ENCODE data around the gene PDZD4. TPM values are rescaled to one million over a fixed set of nuclear protein-coding genes. Genes with fewer than 3 reads are reported as not detected.

Gene PDZD4
- total and polyA plus RNA-seq, 9 of the 15 experiments (the other 6 are each of a cell fraction or from before 2014, with no cell fraction given), result 0.05 to 0.38 (median 0.07) TPM; not detected in 5

DNA sequence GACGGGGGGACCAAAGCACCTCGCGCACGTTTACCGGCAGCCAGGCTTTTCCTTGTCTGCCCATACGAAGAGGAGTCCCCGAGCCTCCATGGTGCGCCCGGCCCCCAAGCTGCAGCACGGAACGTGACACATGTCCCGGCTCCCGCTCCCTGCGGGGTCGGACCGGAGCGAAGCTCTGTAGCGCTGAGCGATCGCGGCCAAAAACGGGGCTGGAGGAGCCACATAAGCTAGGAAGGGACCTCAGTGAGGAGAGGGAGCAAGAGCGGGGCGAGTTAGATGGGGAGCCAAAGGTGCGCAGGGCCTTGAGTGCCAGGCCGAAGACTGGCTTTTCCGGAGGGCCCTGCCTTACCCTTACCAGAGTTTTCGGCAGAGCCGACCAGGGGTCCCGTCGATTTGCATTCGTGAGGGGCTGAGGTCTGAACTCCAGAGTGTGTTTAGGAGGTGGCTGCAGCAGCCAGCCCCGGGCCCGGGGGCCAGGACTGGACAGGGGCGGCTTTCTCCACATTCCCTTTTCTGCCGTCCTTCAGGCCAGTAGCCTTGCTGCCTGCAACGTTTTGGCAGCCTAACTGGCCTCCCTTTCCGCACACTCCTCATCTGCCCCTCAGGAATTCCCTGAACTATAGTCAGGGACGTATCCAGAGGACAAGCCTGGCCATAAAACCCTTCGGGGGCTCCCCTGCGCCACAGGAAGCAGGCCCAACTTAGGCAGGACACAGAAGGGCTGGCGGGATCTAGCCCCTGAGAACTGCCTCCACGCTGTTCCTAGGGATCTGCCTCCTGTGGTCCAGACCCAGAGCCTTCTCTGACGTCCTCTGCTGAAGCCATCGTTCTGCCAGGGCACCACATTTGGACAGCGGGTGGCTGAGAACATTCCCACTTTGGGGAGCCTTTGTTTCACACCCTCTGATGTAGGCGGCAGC, 35.2 kb downstream of the PDZD4 start:
- ChIA-PET POLR2A (interaction anchor here (0.6 to 1.0 kb wide), 7 partner anchors 11 to 352 kb away, joined by 3 to 5 read pairs (median 3); partner anchors contain the start of gene ARHGAP4), CTCF (ENCODE audit: low intra/inter-chr PET ratio) (no interaction called here)
- FAIRE-seq (no peak), DNase-seq (ENCODE audit: extremely low read depth in 1 of 4, low spot score in 3 of 4) (peak in 3 of 4 experiments; percentile 32 to 61 (median 51)), ATAC-seq (peak; percentile 8)
- Histone ChIP-seq H3K4me2 (ENCODE audit: insufficient read depth, low read length) (peak overlapping the region; percentile 90), H3K9me3 (replicated peaks; ENCODE audit: control insufficient read depth, insufficient read depth, low read depth, low read length) (no peaks in the 10 kb centered on the region), H3K27me3 (ENCODE audit: control insufficient read depth in 2 of 2, insufficient read depth in 2 of 2, low read length in 2 of 2) (no peaks in the 10 kb centered on the region), H3K4me1 (replicated peaks in 1 of 2; ENCODE audit: control insufficient read depth in 2 of 2, insufficient read depth in 2 of 2, low read length in 2 of 2) (peaks cover 33 to 69% of the 10 kb centered on the region in 2 experiments), H3K27ac (ENCODE audit: extremely low read depth, low read depth, low read length) (peak overlapping the region; percentile 96), H3K9me1 (ENCODE audit: control insufficient read depth, insufficient read depth, low read length) (no peaks in the 10 kb centered on the region), H3K36me3 (ENCODE audit: control insufficient read depth, insufficient read depth, low read length) (peaks cover 59% of the 10 kb centered on the region; the same call in 2 of the 3 replicates), H3K79me2 (ENCODE audit: control insufficient read depth, insufficient read depth, low read length) (peaks cover 60% of the 10 kb centered on the region), H4K20me1 (replicated peaks; ENCODE audit: control insufficient read depth, insufficient read depth, low read length) (no peaks in the 10 kb centered on the region; the same call in 1 of the 2 replicates), H2AFZ (ENCODE audit: low read depth, low read length) (0 out of 2 replicates have a peak overlapping the region, but pooled peaks have one; percentile 47), H3K9ac (ENCODE audit: insufficient read depth in 1 of 2, low read depth in 2 of 2, low read length in 2 of 2) (peak overlapping the region; percentile 93 to 96), H3K4me3 (peak overlapping the region; percentile 78)
- intact Hi-C loops (cut with micrococcal nuclease) (loop anchor here (2.0 kb wide), 1 partner anchor 30 kb away; the partner anchor contains the start of gene PLXNB3), in situ Hi-C loops (cut with MboI) (no loop called here)
- BruUV-seq (replicated peaks), result TSS peak; percentile 85
- WGBS (ENCODE audit: insufficient coverage, low coverage, missing lambda C conversion rate), result 3% methylated on average over 38 of the region's 47 CpGs
- TF ChIP-seq TSC22D4 (tag; IDR thresholded peaks at IDR 0.05), result no peak
- TF ChIP-seq PHB2 (IDR thresholded peaks at IDR 0.05; ENCODE audit: low read depth), result no peak
- TF ChIP-seq CBX2 (IDR thresholded peaks at IDR 0.05; ENCODE audit: insufficient read depth, low read length, poor library complexity, severe bottlenecking), result no peak
- peak; percentile 64 for TF ChIP-seq SAP30 (IDR thresholded peaks at IDR 0.05; ENCODE audit: borderline replicate concordance, insufficient read depth, low read depth, low read length, poor library complexity, severe bottlenecking)
- TF ChIP-seq, protein P1, sequence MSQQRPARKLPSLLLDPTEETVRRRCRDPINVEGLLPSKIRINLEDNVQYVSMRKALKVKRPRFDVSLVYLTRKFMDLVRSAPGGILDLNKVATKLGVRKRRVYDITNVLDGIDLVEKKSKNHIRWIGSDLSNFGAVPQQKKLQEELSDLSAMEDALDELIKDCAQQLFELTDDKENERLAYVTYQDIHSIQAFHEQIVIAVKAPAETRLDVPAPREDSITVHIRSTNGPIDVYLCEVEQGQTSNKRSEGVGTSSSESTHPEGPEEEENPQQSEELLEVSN (IDR thresholded peaks at IDR 0.05; ENCODE audit: borderline replicate concordance in 1 of 2, extremely low read depth in 1 of 2, insufficient read depth in 1 of 2, insufficient read length in 1 of 2, low read depth in 1 of 2, low read length in 1 of 2, poor library complexity in 1 of 2, severe bottlenecking in 1 of 2), result peak in 1 of 2 experiments; percentile 46
- TF ChIP-seq, protein P2, sequence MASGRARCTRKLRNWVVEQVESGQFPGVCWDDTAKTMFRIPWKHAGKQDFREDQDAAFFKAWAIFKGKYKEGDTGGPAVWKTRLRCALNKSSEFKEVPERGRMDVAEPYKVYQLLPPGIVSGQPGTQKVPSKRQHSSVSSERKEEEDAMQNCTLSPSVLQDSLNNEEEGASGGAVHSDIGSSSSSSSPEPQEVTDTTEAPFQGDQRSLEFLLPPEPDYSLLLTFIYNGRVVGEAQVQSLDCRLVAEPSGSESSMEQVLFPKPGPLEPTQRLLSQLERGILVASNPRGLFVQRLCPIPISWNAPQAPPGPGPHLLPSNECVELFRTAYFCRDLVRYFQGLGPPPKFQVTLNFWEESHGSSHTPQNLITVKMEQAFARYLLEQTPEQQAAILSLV (tag; IDR thresholded peaks at IDR 0.05), result no peak
- TF ChIP-seq, protein P3, sequence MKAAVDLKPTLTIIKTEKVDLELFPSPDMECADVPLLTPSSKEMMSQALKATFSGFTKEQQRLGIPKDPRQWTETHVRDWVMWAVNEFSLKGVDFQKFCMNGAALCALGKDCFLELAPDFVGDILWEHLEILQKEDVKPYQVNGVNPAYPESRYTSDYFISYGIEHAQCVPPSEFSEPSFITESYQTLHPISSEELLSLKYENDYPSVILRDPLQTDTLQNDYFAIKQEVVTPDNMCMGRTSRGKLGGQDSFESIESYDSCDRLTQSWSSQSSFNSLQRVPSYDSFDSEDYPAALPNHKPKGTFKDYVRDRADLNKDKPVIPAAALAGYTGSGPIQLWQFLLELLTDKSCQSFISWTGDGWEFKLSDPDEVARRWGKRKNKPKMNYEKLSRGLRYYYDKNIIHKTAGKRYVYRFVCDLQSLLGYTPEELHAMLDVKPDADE (conservative IDR thresholded peaks at IDR 0.05; ENCODE audit: control insufficient read depth, low read depth, low read length), result 0 out of 2 replicates have a peak, but pooled peaks have one; percentile 7
- TF ChIP-seq, protein P4, sequence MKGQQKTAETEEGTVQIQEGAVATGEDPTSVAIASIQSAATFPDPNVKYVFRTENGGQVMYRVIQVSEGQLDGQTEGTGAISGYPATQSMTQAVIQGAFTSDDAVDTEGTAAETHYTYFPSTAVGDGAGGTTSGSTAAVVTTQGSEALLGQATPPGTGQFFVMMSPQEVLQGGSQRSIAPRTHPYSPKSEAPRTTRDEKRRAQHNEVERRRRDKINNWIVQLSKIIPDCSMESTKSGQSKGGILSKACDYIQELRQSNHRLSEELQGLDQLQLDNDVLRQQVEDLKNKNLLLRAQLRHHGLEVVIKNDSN (CRISPR knock-in tag; IDR thresholded peaks at IDR 0.05), result 0 out of 2 replicates have a peak, but pooled peaks have one; percentile 11
- peak; percentile 49 for TF ChIP-seq ZFX (CRISPR knock-in tag; IDR thresholded peaks at IDR 0.05)
- TF ChIP-seq TAF1 (IDR thresholded peaks at IDR 0.05; ENCODE audit: control insufficient read depth, extremely low read depth, insufficient read depth, low read length, severe bottlenecking), result no peak
- TF ChIP-seq RBFOX2 (IDR thresholded peaks at IDR 0.05; ENCODE audit: low read depth, low read length), result peak; percentile 78; the same call in 1 of the 2 replicates
- no peak for TF ChIP-seq PRMT5 (CRISPR knock-in tag; IDR thresholded peaks at IDR 0.05)
- TF ChIP-seq NR3C1 (CRISPR knock-in tag; IDR thresholded peaks at IDR 0.05), result 0 out of 2 replicates have a peak, but pooled peaks have one; percentile 30
- TF ChIP-seq NBN (IDR thresholded peaks at IDR 0.05; ENCODE audit: low read depth), result 0 out of 2 replicates have a peak, but pooled peaks have one; percentile 8

Data from K562 (cell line).